Naive thymus-derived CD8-positive, alpha-beta T cell (primary cell): ENCODE data around the gene PAM16. TPM values are rescaled to one million over a fixed set of nuclear protein-coding genes. Genes with fewer than 3 reads are reported as not detected.

Experiments
- ATAC-seq, 2 donors: fragments of 150-1000 bp; cut with Tn5 transposase in 1 of 2; sonication (Bioruptor Pico), chemical (Tn5 transposase) in 1 of 2; 1 replicate in 1 of 2; 2 replicates in 1 of 2; pipeline ENCODE4 v1.10.0; 2021; ENCODE audit warnings: mild to moderate bottlenecking in 2 of 2, moderate library complexity in 2 of 2
- POLR2A ChIA-PET: fragments of 350-600 bp; sonication (Branson Sonifier 250); formaldehyde crosslinking; loops from one replicate; lab custom pipeline; 2021; ENCODE audit warnings: antibody characterized with exemption; lab: Charles Lee
- DNase-seq, 10 donors: peaks; one replicate each; pipeline versions ENCODE4 v3.0.0 to v3.0.0-alpha.2; 2020 to 2022
- H3K27ac Mint-ChIP-seq, 10 donors: one replicate each; pipeline ENCODE4 v1.8.0; 2020 to 2022; ENCODE audit warnings: mild to moderate bottlenecking in 10 of 10, mixed read lengths in 10 of 10, moderate library complexity in 4 of 10, inconsistent platforms in 1 of 10
- H3K27me3 Mint-ChIP-seq, 5 donors: one replicate each; pipeline ENCODE4 v1.8.0; 2021 to 2022; ENCODE audit warnings: mixed read lengths in 5 of 5
- H3K36me3 Mint-ChIP-seq, 3 donors: one replicate each; pipeline ENCODE4 v1.8.0; 2020 to 2022; ENCODE audit warnings: mixed read lengths in 3 of 3, mild to moderate bottlenecking in 2 of 3, inconsistent platforms in 1 of 3
- H3K4me1 Mint-ChIP-seq, 4 donors: one replicate each; pipeline ENCODE4 v1.8.0; 2021 to 2022; ENCODE audit warnings: mixed read lengths in 4 of 4
- H3K4me3 Mint-ChIP-seq, 10 donors: one replicate each; pipeline ENCODE4 v1.8.0; 2020 to 2022; ENCODE audit warnings: mild to moderate bottlenecking in 10 of 10, mixed read lengths in 10 of 10, moderate library complexity in 6 of 10, inconsistent platforms in 1 of 10
- H3K9me3 Mint-ChIP-seq, 9 donors: one replicate each; pipeline ENCODE4 v1.8.0; 2020 to 2022; ENCODE audit warnings: mixed read lengths in 9 of 9, mild to moderate bottlenecking in 3 of 9, inconsistent platforms in 1 of 9, moderate library complexity in 1 of 9
- polyA plus RNA-seq, 3 donors: library from polyadenylated mRNA; unstranded; fragments of 300-500 nt; fragmentation: Illumina TruSeq; gene quantifications; one replicate each; pipeline ENCODE4 v1.2.3, GENCODE V29; 2021
- total RNA-seq, 8 experiments: library from RNA in 2 of 8; stranded (reverse) in 2 of 8; gene quantifications; one replicate each; pipeline ENCODE4 v1.2.3 and lab custom pipeline; 2021 to 2026

Gene PAM16
- total and polyA plus RNA-seq, 5 experiments from 2014 or later, result 33.6 to 46.1 (median 40.9) TPM

GRCh38 chr16:4389051-4389955, 38.2 kb upstream of the PAM16 start:
- peak overlapping the region in 2 of 10 donors; percentile 37 to 75 for H3K27ac Mint-ChIP-seq
- H3K36me3 Mint-ChIP-seq, result peaks cover 0 to 53% (median under 1%) of the 10 kb centered on the region in 3 donors
- DNase-seq (no peak), ATAC-seq (no peak)
- H3K9me3 Mint-ChIP-seq, result no peaks in the 10 kb centered on the region
- H3K27me3 Mint-ChIP-seq, result no peaks in the 10 kb centered on the region
- H3K4me1 Mint-ChIP-seq, result peaks cover 4 to 16% (median 9%) of the 10 kb centered on the region in 4 donors
- H3K4me3 Mint-ChIP-seq, result no peak overlapping the region
- POLR2A ChIA-PET, result interaction anchor here (0.7 to 1.1 kb wide), 2 partner anchors 13 to 116 kb away, joined by 3 to 4 read pairs; partner anchors contain the start of gene TFAP4

- POLR2A ChIA-PET, result interaction anchor here (1.1 kb wide), 1 partner anchor 115 kb away, joined by 3 read pairs; the partner anchor contains the start of gene TFAP4
- no peak for ATAC-seq
- no peak for DNase-seq
- H3K36me3 Mint-ChIP-seq, result peaks cover 0 to 46% (median 0%) of the 10 kb centered on the region in 3 donors
- peaks cover 4 to 18% (median 9%) of the 10 kb centered on the region in 4 donors for H3K4me1 Mint-ChIP-seq
- peak overlapping the region in 2 of 10 donors; percentile 18 to 75 for H3K27ac Mint-ChIP-seq
- H3K9me3 Mint-ChIP-seq, result no peaks in the 10 kb centered on the region
- H3K27me3 Mint-ChIP-seq, result no peaks in the 10 kb centered on the region
- H3K4me3 Mint-ChIP-seq, result no peak overlapping the region
Measured at GRCh38 chr16:4388271-4389021, 37.3 kb upstream of the PAM16 start.

DNA sequence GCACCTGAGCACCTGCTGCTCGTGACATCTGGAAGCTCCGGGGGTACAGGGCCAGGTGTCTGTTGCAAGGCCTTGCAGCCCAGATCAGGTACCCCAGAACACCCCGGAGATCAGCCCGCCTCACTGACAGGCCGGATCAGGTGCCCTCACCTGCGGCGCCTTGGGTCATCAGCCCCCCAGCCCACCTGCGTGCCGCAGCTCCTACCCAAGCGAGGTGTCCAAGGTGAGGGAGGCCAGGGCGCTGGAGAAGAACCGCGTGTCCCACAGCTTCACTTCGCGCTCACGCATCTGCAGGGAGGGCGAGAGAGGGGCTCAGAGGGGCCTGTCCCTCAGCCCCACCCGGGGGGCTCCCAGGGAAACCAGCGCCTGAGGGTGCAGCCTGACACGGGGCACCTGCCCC, 36.7 kb upstream of the PAM16 start:
- Mint-ChIP-seq H3K4me1 (peaks cover 4 to 16% (median 7%) of the 10 kb centered on the region in 4 donors), H3K27me3 (no peaks in the 10 kb centered on the region), H3K27ac (no peak overlapping the region), H3K4me3 (no peak overlapping the region), H3K36me3 (peaks cover 0 to 50% (median 0%) of the 10 kb centered on the region in 3 donors), H3K9me3 (no peaks in the 10 kb centered on the region)
- DNase-seq (no peak), ATAC-seq (no peak)
- POLR2A ChIA-PET, result no interaction called here

DNA sequence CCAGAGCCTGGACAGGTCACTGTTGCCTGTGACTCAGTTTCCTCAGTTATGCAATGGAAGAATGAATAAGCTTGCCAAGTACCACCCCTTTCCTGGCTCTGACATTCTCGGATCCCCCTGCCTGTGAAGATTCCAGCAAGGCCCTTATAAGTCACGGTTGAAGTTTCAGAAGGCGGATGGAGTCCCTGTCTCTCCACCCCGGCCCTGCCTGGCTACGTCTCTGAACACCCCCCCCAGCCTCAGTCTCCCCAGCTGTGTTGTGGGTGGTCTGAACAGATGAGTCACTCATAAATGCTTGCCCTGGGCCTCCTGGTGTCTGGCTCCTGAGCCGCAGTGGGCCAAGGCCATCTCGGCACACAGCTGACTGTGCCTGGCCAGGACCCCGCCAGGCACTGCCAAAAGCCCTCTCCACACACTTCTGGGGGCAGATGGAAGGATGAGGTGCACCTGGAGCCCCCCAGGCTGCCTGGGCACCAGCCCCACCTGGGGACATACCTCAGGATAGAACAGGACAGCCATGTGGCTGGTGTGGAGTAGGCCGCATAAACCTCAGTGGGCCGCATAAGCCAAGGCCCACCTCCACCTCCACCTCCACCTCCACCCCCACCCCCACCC, 35.9 kb upstream of the PAM16 start:
- DNase-seq, result no peak
- H3K9me3 Mint-ChIP-seq, result no peaks in the 10 kb centered on the region
- peaks cover 0 to 48% (median 0%) of the 10 kb centered on the region in 3 donors for H3K36me3 Mint-ChIP-seq
- no peak for ATAC-seq
- H3K4me1 Mint-ChIP-seq, result peaks cover 2 to 12% (median 3%) of the 10 kb centered on the region in 4 donors
- peak overlapping the region in 1 of 10 donors; percentile 20 for H3K4me3 Mint-ChIP-seq
- POLR2A ChIA-PET, result interaction anchor here (0.7 kb wide), 1 partner anchor 27 kb away, joined by 3 read pairs; no protein-coding TSS in a partner anchor
- no peaks in the 10 kb centered on the region for H3K27me3 Mint-ChIP-seq
- H3K27ac Mint-ChIP-seq, result peak overlapping the region in 3 of 10 donors; percentile 53 to 65 (median 56)

- POLR2A ChIA-PET, result interaction anchor here (0.7 kb wide), 1 partner anchor 28 kb away, joined by 3 read pairs; no protein-coding TSS in a partner anchor
- Mint-ChIP-seq H3K27ac (peak overlapping the region in 1 of 10 donors; percentile 53), H3K4me1 (peaks cover 0 to 10% (median 1%) of the 10 kb centered on the region in 4 donors), H3K4me3 (no peak overlapping the region), H3K36me3 (peaks cover 0 to 46% (median 0%) of the 10 kb centered on the region in 3 donors), H3K9me3 (no peaks in the 10 kb centered on the region), H3K27me3 (no peaks in the 10 kb centered on the region)
- ATAC-seq, result no peak
- DNase-seq, result no peak
Measured at GRCh38 chr16:4386451-4386805, 35.3 kb upstream of the PAM16 start.

- no peaks in the 10 kb centered on the region for H3K9me3 Mint-ChIP-seq
- POLR2A ChIA-PET, result interaction anchor here (0.6 to 0.7 kb wide), 2 partner anchors 28 to 77 kb away, joined by 3 to 4 read pairs; no protein-coding TSS in a partner anchor
- H3K27ac Mint-ChIP-seq, result peak overlapping the region in 3 of 10 donors; percentile 18 to 53 (median 20)
- DNase-seq, result no peak
- H3K27me3 Mint-ChIP-seq, result no peaks in the 10 kb centered on the region
- no peak for ATAC-seq
- H3K4me1 Mint-ChIP-seq, result peaks cover 0 to 7% (median 1%) of the 10 kb centered on the region in 4 donors
- H3K36me3 Mint-ChIP-seq, result peaks cover 0 to 44% (median 0%) of the 10 kb centered on the region in 3 donors
- peak overlapping the region in 2 of 10 donors; percentile 14 to 24 for H3K4me3 Mint-ChIP-seq
Measured at GRCh38 chr16:4385789-4386450, 34.8 kb upstream of the PAM16 start.

- Mint-ChIP-seq H3K9me3 (no peaks in the 10 kb centered on the region), H3K4me1 (peaks cover 0 to 7% (median 3%) of the 10 kb centered on the region in 4 donors), H3K27ac (peak overlapping the region in 2 of 10 donors; percentile 20 to 53), H3K4me3 (peak overlapping the region in 2 of 10 donors; percentile 24 to 33), H3K36me3 (peaks cover 0 to 43% (median 0%) of the 10 kb centered on the region in 3 donors), H3K27me3 (no peaks in the 10 kb centered on the region)
- DNase-seq (no peak), ATAC-seq (no peak)
- POLR2A ChIA-PET, result interaction anchor here (0.6 kb wide), 1 partner anchor 77 kb away, joined by 4 read pairs; no protein-coding TSS in a partner anchor
Measured at GRCh38 chr16:4385066-4385788, 34.1 kb upstream of the PAM16 start.

GRCh38 chr16:4384509-4384942, 33.4 kb upstream of the PAM16 start:
- Mint-ChIP-seq H3K9me3 (no peaks in the 10 kb centered on the region), H3K4me1 (peaks cover 0 to 5% (median 3%) of the 10 kb centered on the region in 4 donors), H3K27me3 (no peaks in the 10 kb centered on the region), H3K36me3 (peaks cover 0 to 36% (median 0%) of the 10 kb centered on the region in 3 donors), H3K27ac (no peak overlapping the region), H3K4me3 (no peak overlapping the region)
- POLR2A ChIA-PET, result no interaction called here
- DNase-seq (no peak), ATAC-seq (no peak)

- Mint-ChIP-seq H3K36me3 (peaks cover 0 to 35% (median 0%) of the 10 kb centered on the region in 3 donors), H3K4me3 (no peak overlapping the region)
Measured at GRCh38 chr16:4383591-4384444, 32.7 kb upstream of the PAM16 start.

GRCh38 chr16:4382795-4383357, 31.8 kb upstream of the PAM16 start:
- no peaks in the 10 kb centered on the region for H3K27me3 Mint-ChIP-seq
- H3K4me1 Mint-ChIP-seq, result peaks cover 0 to 7% (median 4%) of the 10 kb centered on the region in 4 donors
- no peaks in the 10 kb centered on the region for H3K9me3 Mint-ChIP-seq
- peak overlapping the region in 2 of 10 donors; percentile 14 to 65 for H3K27ac Mint-ChIP-seq
- ATAC-seq (no peak), DNase-seq (no peak)
- POLR2A ChIA-PET, result no interaction called here
- peaks cover 0 to 33% (median 0%) of the 10 kb centered on the region in 3 donors for H3K36me3 Mint-ChIP-seq
- peak overlapping the region in 2 of 10 donors; percentile 18 to 38 for H3K4me3 Mint-ChIP-seq

More at GRCh38 chr16:4383591-4384444, 32.7 kb upstream of the PAM16 start:
- no peak for ATAC-seq
- DNase-seq, result no peak
- peaks cover 0 to 5% (median 3%) of the 10 kb centered on the region in 4 donors for H3K4me1 Mint-ChIP-seq
- no peaks in the 10 kb centered on the region for H3K27me3 Mint-ChIP-seq
- POLR2A ChIA-PET, result no interaction called here
- no peaks in the 10 kb centered on the region for H3K9me3 Mint-ChIP-seq
- peak overlapping the region in 1 of 10 donors; percentile 14 for H3K27ac Mint-ChIP-seq
